Stimulated activated CD4-positive, alpha-beta T cell treated with anti-CD3 and anti-CD28 coated beads, TNF-alpha, amount 100 ng/mL, for 48 hours (primary cell): ENCODE results near the gene TNNC1.
A peak's percentile ranks its signal among the peaks of the same experiment; 100 is the strongest.

Experiments
- DNase-seq, 3 donors: peaks; one replicate each; pipeline ENCODE4 v3.0.0-alpha.2; 2020; ENCODE audit warnings: low read depth in 3 of 3

Gene TNNC1

GRCh38 chr3:52458770-52459545 is 5.1 kb upstream of the TNNC1 start:
- no peak for DNase-seq

DNA sequence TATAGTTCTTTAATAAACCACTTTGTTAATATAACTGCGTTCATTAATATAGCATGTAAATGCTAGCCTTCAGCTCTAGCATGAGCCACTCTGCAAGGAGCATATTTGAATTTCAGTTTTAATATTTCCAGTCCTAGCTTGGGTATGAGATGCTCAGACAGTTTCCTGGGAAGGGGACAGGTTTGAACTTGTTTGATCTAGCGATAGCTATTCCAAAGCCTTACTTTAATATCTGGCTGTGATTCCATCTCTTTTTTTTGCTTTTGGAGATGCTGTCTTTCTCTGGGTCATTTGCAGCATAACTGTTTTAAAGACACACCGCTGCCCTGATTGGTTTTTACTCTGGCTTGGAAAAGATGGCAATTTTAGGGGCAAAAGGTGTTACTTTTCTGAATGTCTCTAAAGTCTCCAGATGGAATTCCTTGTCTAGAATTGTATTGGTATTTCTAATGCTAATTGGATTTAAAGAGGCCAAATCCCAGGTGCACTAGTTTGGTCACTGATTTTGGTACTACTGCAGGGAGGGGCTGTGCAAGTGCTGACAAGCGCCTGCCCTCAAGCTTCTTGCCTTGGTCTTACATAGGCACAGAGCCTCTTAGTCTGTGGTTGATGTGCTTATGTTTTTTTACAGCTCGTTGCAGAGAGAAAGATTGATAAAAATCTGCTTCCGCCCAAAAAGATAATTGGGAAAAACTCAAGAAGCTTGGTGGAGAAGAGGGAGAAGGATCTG is 4.4 kb upstream of the TNNC1 start:
- no peak for DNase-seq

DNA sequence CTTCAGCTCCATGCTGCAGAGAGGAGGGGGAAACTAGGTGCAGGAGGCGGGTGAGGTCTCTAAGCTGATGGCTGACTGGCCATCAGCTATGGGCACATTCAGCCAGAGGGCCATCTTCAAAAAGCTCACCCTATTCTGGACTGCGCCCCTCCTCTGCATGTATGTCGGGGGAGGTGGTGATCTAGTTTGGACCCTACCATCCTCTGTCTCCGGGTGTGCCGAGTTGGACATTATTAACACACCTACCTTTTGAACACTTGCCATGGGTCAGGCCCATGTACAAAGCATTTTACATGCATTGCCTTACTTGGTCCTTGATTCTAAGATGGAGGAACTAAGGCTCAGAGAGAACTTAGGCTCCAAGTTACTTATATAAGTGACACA is 3.0 kb upstream of the TNNC1 start:
- DNase-seq, result no peak

DNA sequence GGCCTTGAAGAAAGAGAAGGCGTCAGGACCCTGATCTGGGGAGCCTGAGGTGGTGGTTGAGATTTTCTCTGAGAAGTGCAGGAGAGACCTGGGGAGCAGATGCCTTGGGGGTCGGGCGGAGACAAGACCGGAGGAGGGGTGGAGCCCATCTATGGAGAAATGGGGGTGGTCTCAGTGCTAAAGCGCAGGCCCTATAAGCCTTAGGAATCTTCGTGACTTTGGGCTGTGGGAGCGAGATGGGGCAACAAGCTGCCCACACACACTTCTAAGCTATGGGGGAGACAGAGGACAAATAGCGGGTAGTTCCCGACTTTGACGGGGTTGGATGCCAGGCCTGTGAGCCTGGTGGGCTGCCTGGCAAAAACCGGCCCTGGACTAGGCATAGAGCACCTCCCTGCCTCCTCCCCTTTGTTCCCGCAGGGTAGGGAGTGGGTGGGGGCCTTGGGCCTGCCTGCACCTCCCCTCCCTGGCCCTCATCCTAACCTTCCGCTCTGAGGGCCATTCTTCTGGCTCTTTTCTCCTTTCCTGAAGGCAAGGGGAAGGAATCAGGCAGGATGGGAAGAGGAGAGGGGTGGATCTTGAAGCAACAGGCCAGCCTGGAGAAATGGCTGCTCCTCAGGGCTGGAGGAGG is 2.4 kb upstream of the TNNC1 start:
- DNase-seq, result no peak

GRCh38 chr3:52455283-52456168 is 1.7 kb upstream of the TNNC1 start, which contains the start of gene NISCH:
NISCH (plus strand) TSS chr3:52455604; CDS start chr3:52455642, 38 bp downstream.
- DNase-seq, result peak; percentile 89 to 98 (median 95)

- DNase-seq, result no peak
Observed at GRCh38 chr3:52454938-52455282, 1.1 kb upstream of the TNNC1 start.

GRCh38 chr3:52454250-52454937 is 553 bp upstream of the TNNC1 start:
- no peak for DNase-seq

DNA sequence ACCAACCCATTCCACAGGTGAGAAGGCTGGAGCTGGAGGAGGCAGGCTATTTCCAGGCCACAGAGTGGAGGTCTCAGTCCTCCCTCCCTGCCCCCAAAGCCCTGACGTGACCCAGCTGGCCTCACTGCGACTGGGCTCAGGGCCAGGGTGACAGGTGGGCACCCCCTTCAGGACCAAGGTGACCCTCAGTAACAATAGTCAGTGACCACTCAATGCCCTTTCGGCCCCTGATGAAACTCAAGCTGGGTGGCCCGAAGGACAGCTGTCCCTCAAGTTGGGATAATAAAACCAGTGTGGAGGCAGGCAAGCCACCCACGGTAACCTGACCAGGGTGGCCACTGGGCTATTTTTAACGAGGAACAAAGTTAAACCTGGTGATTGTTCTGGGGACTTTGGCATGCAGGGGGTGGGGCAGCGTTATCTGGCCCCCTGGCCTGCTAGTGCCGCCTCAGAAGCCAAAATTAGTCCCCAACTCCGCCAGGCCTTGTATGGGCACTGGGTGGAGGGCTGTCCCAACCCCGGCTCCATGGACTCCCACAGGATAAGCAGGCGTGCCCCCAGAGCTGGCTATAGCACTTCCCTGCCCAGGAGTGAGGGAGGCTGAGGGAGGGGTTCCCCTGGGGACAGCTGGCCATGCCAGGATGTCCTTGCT is 1.1 kb downstream of the TNNC1 start:
- no peak for DNase-seq

DNA sequence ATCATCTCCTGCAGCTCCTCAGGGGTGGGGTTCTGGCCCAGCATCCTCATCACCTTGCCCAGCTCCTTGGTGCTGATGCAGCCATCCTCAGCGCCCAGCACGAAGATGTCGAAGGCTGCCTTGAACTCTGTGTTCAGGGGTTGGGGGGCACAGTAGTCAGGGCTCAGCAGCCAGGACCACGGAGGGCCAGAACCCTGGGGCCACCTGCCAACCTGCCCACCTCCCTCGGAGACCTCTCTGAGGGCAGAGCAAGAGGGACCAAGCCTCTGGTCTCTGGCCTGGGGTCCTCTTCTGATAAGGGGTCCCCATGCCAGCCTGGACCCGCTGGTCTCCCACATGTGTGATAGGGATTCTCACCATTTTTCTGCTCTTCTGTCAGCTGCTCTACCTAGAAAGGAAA is 1.7 kb downstream of the TNNC1 start:
- no peak for DNase-seq

GRCh38 chr3:52451237-52452083 is 2.4 kb downstream of the TNNC1 start:
- DNase-seq, result no peak

- no peak for DNase-seq
Observed at GRCh38 chr3:52450489-52451236, 3.2 kb downstream of the TNNC1 start.

- DNase-seq, result no peak
Observed at GRCh38 chr3:52447512-52448355, 6.1 kb downstream of the TNNC1 start.

DNA sequence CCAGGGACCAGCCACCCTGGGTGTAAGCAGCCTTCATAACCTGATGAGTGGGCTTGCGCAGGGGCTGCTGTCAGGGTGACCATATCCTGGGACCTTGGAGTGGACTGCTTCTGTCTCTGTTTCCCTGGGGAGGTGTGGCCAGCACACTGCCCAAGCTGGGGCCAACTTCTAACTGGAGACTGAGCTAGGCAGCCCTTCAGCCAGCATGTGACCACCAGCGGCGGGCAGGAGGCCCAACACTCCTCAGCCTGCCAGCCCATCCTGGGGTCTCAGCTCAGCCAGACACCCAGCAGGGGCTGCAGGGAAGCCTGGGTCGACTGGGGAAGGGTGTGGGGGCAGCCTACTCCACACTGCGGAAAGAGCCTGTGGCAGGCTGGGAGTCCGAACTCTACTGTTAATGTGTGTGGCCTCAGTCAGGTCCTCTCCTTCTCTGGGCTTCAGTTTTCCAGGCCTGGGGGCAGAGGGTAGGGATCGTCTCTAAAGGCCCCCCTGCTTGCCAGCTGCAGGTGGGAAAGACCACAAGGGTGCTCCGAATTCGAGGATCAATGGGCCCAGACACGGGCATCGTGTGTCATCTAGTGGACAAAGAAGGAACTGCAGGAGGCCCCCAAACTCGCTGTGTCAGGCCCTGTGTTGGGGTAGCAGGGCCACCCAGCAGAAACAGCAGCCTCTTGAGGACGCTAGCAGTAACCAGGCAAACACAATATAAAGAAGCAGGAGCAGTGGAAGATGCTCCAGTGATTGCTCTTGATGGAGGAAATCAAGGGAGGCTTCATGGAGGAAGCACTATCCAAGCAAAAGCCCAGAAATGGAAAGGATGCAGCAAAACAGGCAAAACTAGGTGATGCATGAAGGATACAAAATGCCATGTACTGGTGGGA is 7.0 kb downstream of the TNNC1 start:
- peak; percentile 40 to 67 (median 42) for DNase-seq

DNA sequence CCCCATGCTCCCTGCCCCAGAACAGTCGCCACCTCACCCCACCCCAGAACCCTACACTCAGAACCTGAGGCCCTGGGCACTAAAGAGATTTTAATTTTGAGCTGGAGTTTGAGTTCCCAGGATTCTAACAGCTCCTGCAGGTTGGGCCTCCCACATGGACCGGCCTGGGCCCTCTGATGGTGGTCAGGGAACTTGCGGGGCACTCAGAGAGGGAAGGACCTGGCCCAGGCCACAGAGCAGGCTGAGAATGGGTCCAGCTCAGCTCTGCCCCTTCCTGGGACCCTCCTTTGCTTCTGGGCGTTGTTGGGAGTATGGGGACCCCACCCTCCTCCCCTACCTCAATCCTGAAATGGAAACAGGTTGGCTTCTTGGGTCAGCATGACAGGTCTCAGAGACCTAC is 7.8 kb downstream of the TNNC1 start:
- no peak for DNase-seq

DNA sequence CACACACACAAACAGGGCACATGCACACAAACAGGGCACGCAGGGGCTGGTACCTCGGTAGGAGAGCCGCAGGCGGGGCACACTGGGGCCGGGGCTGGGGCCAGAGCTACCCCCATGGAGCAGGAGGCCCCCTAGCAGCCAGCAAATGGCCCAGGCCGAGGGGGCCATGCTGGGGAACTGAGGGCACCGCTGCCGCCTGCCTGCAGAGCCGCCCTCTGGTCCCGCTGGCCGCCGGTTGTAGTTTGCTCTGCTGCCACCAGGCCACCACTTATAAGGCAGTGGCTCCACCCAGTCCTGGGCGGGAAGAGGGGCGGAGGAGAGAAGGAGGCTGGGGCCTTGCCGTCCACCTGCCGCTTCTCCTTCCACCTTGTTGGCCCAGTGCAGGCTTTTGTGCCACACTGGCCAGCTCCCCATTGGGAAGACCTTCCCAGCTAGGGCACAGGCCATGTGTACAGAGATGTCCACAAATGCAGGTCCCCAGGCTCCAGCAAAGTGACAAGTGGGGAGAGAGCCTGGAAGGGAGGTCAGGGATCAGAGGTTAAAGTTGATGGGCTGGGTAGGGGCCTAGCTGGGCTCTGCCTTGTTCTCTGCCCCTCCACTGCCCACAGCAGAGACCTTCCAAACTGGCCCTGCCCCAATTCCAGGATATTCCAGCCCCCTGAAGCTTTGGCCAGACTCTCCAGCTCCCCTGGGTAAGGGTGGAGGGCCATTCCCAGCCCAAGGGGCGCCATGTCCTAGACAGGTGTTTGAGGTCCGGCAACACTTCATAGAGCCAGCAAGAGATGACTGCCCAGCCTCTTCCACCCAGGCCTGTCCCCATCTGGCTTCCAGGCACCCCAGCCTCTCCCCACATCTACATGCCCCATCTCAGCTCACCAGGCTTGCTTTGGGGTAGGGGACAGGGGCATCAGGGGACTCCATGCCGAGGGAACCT is 8.7 kb downstream of the TNNC1 start, which contains the start of gene SEMA3G:
Gene SEMA3G, minus strand, starts transcription at position 244 of the 934 bp plus-strand sequence. Its CDS starts 76 bp downstream, at position 168.
- DNase-seq, result peak; percentile 52 to 76 (median 68)
